Thyroid gland (tissue), 4 donors: ENCODE results near the gene CCL13. TPM values are rescaled to one million over a fixed set of nuclear protein-coding genes. Genes with fewer than 3 reads are reported as not detected.

Experiments used
- DNase-seq, 2 donors: peaks; one replicate each; pipeline ENCODE4 v3.0.0-alpha.2; 2019
- H3K27ac ChIP-seq, 3 donors: fragments of 200-600 bp; sonication (generic); 1 replicate in 2 of 3; 2 replicates in 1 of 3; pipeline ENCODE4 v1.5.1; 2016 to 2019; ENCODE audit warnings: mild to moderate bottlenecking in 1 of 3, moderate library complexity in 1 of 3
- H3K27me3 ChIP-seq: fragments of 200-600 bp; sonication (generic); one replicate; pipeline ENCODE4 v1.5.1; 2019
- H3K36me3 ChIP-seq, 2 donors: fragments of 200-600 bp; sonication (generic); one replicate each; pipeline ENCODE4 v1.5.1; 2016 to 2019
- H3K4me1 ChIP-seq, 2 donors: fragments of 200-600 bp; sonication (generic); one replicate each; pipeline ENCODE4 v1.5.1; 2017 to 2019
- H3K4me3 ChIP-seq, 3 donors: fragments of 200-600 bp; sonication (generic); replicated peaks in 1 of 3; 1 replicate in 2 of 3; 2 replicates in 1 of 3; pipeline ENCODE4 v1.5.1; 2016; ENCODE audit warnings: mild to moderate bottlenecking in 1 of 3
- H3K9me3 ChIP-seq: fragments of 200-600 bp; sonication (generic); one replicate; pipeline ENCODE4 v1.5.1; 2017
- CTCF ChIP-seq, 6 experiments: fragments of 200-600 bp in 3 of 6; fragments of 450-650 bp in 3 of 6; sonication (generic) in 3 of 6; IDR thresholded peaks; one replicate each; pipeline ENCODE4 v1.5.1; 2016 to 2019; ENCODE audit warnings: antibody characterized with exemption in 6 of 6, mild to moderate bottlenecking in 2 of 6, inconsistent platforms in 1 of 6, moderate library complexity in 1 of 6
- POLR2A ChIP-seq, 2 donors: fragments of 450-650 bp; IDR thresholded peaks; one replicate each; pipeline ENCODE4 v1.6.1; 2017; ENCODE audit warnings: antibody characterized with exemption in 2 of 2, mild to moderate bottlenecking in 2 of 2, moderate library complexity in 1 of 2
- WGBS, 2 donors: methylation state at CpG; one replicate each; pipeline ENCODE4 v1.1.5; 2017; 5-methylcytosine and 5-hydroxymethylcytosine counted together
- intact Hi-C: fragments of 100-400 bp; cut with DNase I; formaldehyde crosslinking; loops from one replicate; pipeline ENCODE4 v1.15.1; 2023
- total RNA-seq, 4 donors: library from RNA; depleted of rRNA; stranded (reverse); fragments of >200 nt; gene quantifications; one replicate each; pipeline ENCODE4 v1.2.3, GENCODE V29; 2016

The CCL13 gene
- total RNA-seq, 4 donors from 2014 or later, result 1.2 to 3.2 (median 1.6) TPM

DNA sequence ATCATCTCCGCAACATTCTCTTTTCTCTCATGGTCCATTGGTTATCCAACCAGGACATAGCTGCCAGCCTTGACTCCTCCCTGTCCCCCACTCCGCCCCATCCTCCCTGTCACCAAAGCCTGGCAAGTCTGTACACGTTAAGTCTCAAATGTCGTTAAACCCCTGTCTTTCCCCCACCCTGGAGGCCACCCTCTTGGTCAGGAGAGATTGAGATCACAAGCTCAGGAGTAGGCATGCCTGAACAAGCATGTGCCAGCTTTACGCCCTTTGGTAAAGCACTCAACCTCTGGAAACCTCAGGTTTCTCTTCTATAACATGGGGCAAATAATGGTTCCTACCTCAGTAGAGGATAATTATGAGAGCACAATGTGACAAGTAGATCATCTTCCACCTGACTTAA, 44.9 kb downstream of the CCL13 start:
- Histone ChIP-seq H3K4me3 (no peak overlapping the region), H3K27ac (no peak overlapping the region), H3K36me3 (no peaks in the 10 kb centered on the region), H3K4me1 (no peaks in the 10 kb centered on the region), H3K27me3 (no peaks in the 10 kb centered on the region), H3K9me3 (no peaks in the 10 kb centered on the region)
- intact Hi-C loops, result no loop called here
- WGBS, 2 donors, result 55 to 69% methylated on average over 5 of the region's 5 CpGs
- DNase-seq, result no peak
- TF ChIP-seq POLR2A (IDR thresholded peaks at IDR 0.05), result no peak
- TF ChIP-seq CTCF (IDR thresholded peaks at IDR 0.05), result no peak

DNA sequence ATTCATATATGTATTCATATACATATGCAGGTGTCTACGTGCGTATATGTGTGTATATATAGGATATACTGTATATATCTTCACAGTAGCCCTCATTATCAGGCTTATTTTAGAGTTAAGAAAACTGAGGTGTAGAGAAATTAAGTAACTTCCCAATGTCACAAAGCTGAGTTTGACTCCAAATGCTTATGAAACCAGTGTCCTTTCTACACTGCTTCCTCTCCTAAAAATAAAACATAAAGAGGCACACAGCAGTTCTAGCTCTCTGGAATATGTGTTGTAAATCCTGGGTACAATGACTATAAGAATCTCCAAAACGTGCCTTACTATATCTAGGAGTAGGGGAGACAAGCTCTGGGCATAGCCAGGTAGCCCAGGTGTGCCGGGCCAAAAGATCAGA, 46.7 kb downstream of the CCL13 start:
- intact Hi-C loops, result no loop called here
- DNase-seq, result no peak
- Histone ChIP-seq H3K4me1 (no peaks in the 10 kb centered on the region), H3K36me3 (no peaks in the 10 kb centered on the region), H3K4me3 (no peak overlapping the region), H3K27ac (no peak overlapping the region), H3K9me3 (no peaks in the 10 kb centered on the region), H3K27me3 (no peaks in the 10 kb centered on the region)
- TF ChIP-seq CTCF (IDR thresholded peaks at IDR 0.05) (no peak), POLR2A (IDR thresholded peaks at IDR 0.05) (no peak)
- WGBS, 2 donors, result 61 to 62% methylated on average over 4 of the region's 4 CpGs

DNA sequence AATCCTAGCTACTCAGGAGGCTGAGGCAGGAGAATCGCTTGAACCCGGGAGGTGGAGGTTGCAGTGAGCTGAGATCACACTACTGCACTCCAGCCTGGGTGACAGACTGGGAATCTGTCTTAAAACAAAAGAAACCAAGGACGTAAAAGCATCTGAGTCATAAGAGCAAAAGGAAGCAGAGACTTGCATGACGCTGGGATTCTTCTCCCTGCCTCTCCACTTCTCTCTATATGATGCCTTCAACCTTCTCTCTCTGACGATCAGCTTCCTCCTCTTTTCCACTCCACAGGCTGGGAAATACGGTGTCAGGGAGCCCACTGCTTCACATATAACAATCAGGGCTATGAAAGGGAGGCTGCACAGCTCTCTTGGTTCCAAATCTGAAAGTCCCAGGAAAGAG, 49.9 kb downstream of the CCL13 start:
- Histone ChIP-seq H3K27me3 (no peaks in the 10 kb centered on the region), H3K36me3 (no peaks in the 10 kb centered on the region), H3K4me3 (no peak overlapping the region), H3K4me1 (no peaks in the 10 kb centered on the region), H3K27ac (no peak overlapping the region), H3K9me3 (no peaks in the 10 kb centered on the region)
- DNase-seq, result no peak
- intact Hi-C loops, result no loop called here
- WGBS, 2 donors, result 84 to 85% methylated on average over 6 of the region's 6 CpGs
- TF ChIP-seq CTCF (IDR thresholded peaks at IDR 0.05) (no peak), POLR2A (IDR thresholded peaks at IDR 0.05) (no peak)

Other genes starting within 250 kb of the CCL13 start
- 10 to 100 TPM; 11.7 to 39.4 (median 23.6) TPM for gene CCL2, start 101.2 kb upstream of the CCL13 start, total RNA-seq
- not detected for gene CCL7, start 86.3 kb upstream of the CCL13 start, total RNA-seq
- gene CCL11, start 70.7 kb upstream of the CCL13 start, total RNA-seq, result not detected
- not detected for gene CCL8, start 37.0 kb upstream of the CCL13 start, total RNA-seq
- gene CCL1, start 6.8 kb downstream of the CCL13 start, total RNA-seq, result not detected
- under 1 TPM in 2 of 4 donors, not detected in 2; 0.11 to 0.13 TPM for gene TMEM132E, start 223.1 kb downstream of the CCL13 start, total RNA-seq